Measurements from ENCODE around the gene SKP2.

The SKP2 gene

GRCh38 chr5:36202521-36202961 is 50.6 kb downstream of the SKP2 start:
- no peak for DNase-seq

GRCh38 chr5:36205329-36205728 is 53.4 kb downstream of the SKP2 start:
- DNase-seq: no peak

DNA sequence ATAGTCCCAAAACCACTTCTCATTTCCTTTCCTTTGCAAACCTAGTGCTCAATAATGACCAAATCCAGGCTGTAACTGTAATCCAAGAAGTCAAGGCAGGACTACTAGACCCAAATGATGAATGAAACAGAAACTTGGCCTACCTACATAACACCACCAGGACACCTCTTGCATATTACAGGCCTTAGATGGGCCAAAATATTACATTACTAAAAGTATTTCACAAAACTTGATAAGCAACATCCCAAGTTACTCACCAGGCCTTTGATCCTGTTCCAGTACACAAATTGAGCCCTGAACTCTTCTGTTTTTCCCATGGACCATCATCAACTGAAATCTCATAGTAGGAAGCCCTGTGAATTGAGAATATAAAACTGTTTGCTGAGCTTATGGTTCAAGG is 55.0 kb downstream of the SKP2 start:
- DNase-seq: no peak

DNA sequence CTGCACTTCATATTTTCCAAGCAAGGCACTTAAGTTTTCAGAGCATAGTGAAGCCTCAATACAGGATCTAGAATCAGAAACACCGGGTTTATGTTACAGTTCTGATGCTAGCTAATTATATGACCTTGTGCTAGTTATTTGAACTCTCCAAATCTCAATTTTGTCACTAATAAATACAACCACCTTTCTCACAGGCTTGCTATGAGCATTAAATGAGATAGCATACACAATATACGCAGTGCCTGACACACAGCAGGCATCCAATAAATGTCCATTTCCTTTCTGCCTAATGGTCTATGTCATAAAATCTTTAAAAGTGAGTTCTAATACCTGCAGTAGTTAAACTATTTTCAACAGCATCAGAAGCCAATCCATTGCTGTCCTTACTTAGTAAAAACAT is 56.9 kb downstream of the SKP2 start:
- no peak for DNase-seq

DNA sequence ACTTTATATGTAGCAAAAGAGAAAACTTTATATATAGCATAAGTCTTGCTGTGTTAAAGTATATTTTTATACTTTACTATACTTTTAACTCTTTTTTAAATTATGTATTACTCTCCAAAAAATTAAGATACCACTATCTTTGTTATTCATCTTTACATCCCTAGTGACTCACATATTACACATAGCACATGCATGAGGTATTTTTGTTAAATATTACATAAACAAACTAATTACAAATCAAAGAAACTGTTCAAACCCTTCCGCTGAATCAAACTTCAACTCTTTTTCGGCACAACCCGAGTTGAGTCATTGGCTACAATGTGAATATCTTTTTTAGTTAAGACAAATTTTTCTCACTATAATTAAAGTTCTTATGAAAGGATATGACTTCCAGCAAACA is 57.8 kb downstream of the SKP2 start:
- no peak for DNase-seq

DNA sequence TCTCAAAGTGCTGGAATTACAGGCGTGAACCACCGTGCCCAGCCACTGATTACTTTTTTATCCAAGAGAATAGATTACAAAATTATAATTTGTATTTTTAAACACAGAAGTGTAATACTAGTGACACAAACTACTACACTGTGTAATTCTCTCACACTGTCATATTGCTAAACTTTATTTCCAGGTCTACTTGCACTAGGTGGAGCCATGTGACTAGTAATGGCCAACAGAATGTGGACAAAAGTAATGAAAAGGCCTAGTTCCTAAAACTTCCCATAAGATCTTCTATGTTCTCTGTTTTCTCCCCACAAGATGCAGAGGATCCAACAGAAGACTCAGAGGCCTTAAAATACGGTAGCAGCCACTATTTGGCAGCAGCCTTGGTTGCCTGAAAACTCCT is 62.5 kb downstream of the SKP2 start:
- DNase-seq: no peak

GRCh38 chr5:36215910-36216309 is 64.0 kb downstream of the SKP2 start:
- DNase-seq: no peak

DNA sequence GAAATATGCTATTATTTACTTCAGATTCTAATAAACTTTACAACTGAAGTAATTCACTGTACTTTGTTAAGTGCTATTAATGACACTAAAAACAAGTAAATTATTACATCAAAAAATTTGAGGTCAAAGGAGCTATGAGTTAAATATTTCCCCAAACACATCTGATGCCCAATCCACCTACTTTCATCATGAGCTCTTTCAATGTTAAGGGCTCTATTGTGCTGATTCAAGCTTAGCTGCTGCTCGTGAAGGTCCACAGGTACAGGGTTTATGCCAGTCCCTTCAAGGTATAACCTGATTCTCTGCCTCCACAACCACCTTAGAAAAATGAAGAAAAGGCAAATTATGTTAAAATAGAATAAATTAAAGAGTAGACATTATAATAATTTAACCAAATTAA is 65.7 kb downstream of the SKP2 start:
- DNase-seq: no peak

DNA sequence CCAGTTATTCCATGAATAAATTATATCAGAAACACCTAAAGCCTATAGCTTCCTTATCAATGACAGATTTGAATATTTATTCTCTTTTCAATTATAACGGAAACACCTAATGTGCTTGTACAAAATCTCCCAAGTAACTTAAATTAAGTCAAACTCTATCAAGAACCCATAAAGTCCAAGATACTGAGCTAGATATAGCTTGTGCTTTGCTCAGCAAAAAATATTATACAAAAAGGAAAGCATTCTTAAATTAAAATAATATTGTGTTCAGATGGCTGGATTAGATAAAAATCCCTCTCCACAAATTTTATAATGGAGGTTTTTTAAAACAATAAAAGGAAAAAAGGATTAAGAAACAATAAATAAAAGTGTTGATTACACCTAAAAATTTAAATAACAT is 66.1 kb downstream of the SKP2 start:
- DNase-seq: no peak

GRCh38 chr5:36222620-36223019 is 70.7 kb downstream of the SKP2 start:
- DNase-seq: no peak

DNA sequence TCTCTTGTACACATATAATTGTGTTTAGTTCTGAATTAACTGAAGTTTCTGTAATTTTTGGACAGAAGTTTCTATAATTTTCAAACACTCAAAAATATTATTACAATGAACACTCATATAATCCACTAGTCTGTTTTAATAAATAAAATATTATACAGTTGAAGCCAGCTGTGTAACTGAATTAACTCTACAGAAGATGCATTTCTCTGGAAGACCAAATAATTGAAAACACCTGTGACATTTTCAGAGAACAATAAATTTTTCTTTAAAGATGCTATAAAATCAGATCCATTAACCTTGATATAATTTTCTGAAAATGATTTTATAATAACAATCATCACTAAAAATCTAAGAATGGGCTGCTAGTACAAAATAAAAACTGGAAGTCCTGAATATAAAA is 75.1 kb downstream of the SKP2 start:
- no peak for DNase-seq

- DNase-seq: no peak
Measured at GRCh38 chr5:36228505-36228904, 76.6 kb downstream of the SKP2 start.

GRCh38 chr5:36230151-36230790 is 78.4 kb downstream of the SKP2 start:
- DNase-seq: no peak

GRCh38 chr5:36232533-36232932 is 80.6 kb downstream of the SKP2 start:
- no peak for DNase-seq

Data from activated CD4-positive, alpha-beta T cell treated with anti-CD3 and anti-CD28 coated beads, Interleukin-2, amount 50 U/mL, for 4 hours (primary cell).